Raji (cell line): ENCODE results near the gene RHOB.

Source experiments
- POLR2A ChIP-seq: IDR thresholded peaks from 2 replicates; pipeline ENCODE4 v1.6.1; 2011; ENCODE audit warnings: low read depth, low read length, control low read depth; ENCODE audit not compliant: insufficient read depth

Gene RHOB

GRCh38 chr2:20472569-20472968 is 25.7 kb downstream of the RHOB start:
- TF ChIP-seq POLR2A, result no peak

DNA sequence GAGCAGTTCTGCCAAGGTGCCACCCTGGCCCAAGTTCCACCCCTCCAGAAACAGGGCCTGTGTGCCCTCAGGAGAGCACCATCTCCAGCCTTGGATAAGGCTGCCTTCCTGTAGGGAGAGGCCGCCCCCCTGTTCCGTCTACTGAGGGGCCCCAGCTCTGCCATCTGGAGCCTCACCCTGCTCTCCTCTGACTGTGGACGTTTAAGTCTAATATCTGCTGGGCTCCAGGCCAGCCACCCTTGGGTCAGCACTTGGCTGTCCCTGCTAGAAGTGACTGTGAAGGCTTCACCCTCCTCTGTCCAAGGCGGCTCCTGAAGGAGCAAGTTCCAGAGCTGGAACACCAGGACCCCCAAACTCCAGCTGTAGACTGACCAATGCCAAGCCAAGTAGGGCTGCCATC is 26.3 kb downstream of the RHOB start:
- TF ChIP-seq POLR2A, result no peak

- TF ChIP-seq POLR2A, result no peak
Measured at GRCh38 chr2:20474757-20475566, 28.1 kb downstream of the RHOB start.

GRCh38 chr2:20475567-20475952 is 28.7 kb downstream of the RHOB start:
- no peak for TF ChIP-seq POLR2A

DNA sequence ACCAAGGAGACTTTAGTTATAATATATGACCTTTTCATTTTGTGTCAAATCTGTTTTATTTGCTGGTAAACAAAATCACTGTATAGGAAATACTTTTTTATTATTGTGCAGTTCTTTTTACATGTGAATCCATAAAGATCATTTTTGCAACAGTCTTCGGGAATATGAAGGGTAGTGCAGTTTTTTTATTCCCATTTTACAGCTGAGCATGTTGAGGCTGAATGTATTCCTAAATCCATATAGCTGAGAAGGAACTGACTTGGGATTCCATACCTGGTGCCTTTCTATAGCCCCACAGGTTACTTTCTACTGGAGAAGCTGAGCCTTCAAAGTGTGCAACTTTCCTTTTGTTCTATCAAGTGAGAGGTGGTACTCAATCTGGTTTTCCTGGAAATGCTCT is 29.6 kb downstream of the RHOB start:
- TF ChIP-seq POLR2A, result no peak

DNA sequence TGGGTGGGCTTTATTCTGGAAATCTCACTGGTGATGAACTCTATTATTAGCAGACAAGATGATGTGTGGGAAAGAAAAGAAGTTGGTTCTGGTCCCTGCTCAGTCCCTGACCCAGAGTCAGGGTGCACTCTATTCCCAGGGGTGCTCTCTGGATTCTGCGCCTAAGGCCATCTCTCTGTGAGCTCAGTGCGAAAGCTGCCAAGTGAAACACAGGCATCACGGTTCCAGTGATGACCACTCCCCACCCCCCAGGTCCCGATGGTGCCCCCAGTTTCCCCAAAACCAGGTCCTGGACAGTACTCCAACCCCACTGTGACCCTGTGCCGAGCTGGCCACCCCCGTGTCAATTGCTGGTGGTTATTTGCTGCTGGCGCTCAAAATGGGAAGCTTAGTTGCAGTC is 30.1 kb downstream of the RHOB start:
- TF ChIP-seq POLR2A, result no peak

DNA sequence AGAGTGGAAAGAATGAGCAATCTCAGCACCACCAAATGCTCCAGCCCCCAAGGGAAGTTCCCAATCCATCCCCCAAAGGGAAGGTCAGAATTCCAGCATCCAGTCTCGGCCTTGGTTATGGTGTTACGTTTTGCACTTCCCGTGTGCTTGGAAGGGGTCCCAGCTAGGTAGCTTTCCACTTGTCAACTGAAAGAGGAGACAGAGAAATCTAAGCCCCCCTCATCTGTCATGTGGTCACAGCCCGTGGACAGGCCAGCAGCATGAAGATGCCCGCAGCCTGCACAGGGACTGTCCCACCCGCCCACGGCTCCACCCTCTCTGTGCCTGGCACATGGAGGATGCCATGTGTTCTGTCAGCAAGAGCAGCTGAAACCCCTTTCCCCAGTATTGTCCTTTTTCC is 32.1 kb downstream of the RHOB start:
- TF ChIP-seq POLR2A, result no peak

DNA sequence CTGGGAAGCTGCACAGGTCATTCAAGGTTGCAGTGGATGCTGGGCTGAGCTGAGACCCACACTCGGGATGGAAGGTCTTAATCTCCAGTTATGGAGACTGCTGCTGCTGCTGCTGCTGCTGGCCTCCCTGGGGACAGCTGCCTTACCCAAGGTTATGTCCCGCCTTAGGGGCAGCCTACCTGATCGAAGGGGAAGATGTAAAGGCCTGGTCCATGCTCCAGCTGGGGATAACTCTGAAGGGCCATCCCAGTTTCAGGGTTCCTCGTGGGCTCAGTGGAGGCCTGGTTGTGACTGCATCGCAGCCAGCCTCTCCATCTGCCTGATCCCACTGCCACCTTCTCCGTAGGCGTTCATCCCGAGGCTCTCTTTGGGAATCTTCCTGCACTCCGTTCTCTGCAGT is 33.0 kb downstream of the RHOB start:
- TF ChIP-seq POLR2A, result no peak

GRCh38 chr2:20480913-20481312 is 34.0 kb downstream of the RHOB start:
- TF ChIP-seq POLR2A, result no peak

GRCh38 chr2:20481798-20482405 is 35.0 kb downstream of the RHOB start:
- no peak for TF ChIP-seq POLR2A

- TF ChIP-seq POLR2A, result no peak
Measured at GRCh38 chr2:20482725-20483124, 35.9 kb downstream of the RHOB start.

DNA sequence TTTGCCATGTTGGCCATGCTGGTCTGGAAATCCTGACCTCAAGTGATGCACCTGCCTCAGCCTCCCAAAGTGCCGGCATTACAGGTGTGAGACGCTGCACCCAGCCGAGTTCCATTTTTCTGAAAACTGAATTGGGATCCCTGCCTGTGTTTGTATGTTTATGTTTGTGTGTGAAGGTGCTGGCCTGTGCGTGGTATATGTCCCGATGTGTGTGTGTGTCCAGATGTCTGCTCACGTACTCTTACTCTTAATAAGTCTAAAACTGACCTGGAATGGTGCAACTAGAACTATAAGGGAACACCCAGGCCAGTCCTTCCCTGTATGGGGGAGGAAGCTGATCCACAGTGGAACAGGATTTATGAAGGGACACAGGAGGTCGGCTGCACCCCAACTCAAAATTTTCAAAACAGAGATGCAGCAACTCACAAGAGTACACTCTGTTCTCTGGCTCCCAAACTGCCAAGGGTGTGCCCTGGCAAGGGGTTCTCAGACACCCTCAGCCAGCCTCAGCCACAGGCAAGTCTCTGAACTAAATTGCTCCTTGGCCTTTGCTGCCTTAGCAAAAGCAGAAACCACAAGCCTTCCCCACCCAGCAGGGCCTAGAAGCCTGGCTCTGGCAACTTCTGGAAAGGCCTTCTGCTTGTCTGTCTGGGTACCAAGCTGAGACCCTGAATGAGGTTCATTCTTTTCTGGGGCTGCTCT is 36.5 kb downstream of the RHOB start:
- no peak for TF ChIP-seq POLR2A

- TF ChIP-seq POLR2A, result no peak
Measured at GRCh38 chr2:20484034-20484617, 37.3 kb downstream of the RHOB start.

DNA sequence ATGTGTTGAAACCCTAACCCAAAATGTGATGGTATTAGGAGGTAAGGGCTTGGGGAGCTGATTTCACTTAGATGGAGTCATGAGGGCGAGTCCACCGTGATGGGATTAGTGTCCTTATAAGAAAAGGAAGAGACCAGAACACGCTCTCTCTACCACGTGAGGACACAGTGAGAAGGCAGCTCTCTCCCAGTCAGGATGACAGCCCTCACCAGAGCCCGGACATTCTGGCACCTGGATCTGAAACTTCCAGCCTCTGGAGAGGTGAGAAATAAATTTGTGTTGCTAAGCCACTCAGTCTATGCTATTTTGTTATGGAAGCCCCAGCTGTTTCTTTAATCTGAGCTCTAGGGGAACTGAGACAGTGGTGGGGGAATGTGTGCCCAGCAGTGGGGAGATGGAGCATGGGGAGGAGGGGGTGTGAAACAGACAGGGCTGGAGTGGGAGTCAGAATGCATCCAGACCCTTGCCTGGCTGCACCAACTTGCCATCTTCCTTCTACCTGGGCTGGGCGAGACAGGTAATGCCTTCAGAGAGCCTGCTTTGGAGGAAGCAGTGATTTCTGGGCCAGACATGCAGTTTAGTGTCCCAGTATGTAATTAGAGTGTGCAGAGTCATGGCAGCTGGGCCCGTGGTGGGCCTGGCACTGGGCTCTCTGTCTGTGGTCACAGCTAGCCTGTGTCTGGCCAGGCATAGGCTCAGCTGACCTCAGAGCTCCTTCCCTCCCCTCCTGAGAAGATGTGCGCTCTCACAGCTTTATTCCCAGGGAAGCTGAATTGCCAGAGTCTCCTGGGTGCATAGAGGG is 38.1 kb downstream of the RHOB start:
- no peak for TF ChIP-seq POLR2A

GRCh38 chr2:20485612-20486388 is 38.9 kb downstream of the RHOB start:
- TF ChIP-seq POLR2A, result no peak

DNA sequence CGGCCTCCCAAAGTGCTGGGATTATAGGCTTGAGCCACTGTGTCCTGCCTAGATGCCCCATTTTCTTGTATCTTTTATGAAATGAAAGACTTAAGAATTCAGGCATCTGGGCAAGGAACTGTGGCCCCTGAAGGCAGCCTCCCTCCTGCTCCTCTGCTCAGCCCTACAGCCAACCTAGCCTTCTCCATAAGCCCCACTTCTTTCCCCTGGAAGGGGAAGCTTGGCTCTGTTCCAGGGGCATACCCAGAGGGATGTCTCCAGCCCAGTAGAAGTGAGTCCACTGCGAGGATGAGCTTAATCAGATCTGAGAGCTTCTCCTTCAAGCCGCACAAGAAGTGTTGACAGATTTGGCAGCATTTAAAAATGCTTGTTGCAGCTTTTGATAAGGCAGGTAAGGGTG is 39.7 kb downstream of the RHOB start:
- no peak for TF ChIP-seq POLR2A
